ENCODE results near the gene HP1BP3.

HP1BP3 gene

DNA sequence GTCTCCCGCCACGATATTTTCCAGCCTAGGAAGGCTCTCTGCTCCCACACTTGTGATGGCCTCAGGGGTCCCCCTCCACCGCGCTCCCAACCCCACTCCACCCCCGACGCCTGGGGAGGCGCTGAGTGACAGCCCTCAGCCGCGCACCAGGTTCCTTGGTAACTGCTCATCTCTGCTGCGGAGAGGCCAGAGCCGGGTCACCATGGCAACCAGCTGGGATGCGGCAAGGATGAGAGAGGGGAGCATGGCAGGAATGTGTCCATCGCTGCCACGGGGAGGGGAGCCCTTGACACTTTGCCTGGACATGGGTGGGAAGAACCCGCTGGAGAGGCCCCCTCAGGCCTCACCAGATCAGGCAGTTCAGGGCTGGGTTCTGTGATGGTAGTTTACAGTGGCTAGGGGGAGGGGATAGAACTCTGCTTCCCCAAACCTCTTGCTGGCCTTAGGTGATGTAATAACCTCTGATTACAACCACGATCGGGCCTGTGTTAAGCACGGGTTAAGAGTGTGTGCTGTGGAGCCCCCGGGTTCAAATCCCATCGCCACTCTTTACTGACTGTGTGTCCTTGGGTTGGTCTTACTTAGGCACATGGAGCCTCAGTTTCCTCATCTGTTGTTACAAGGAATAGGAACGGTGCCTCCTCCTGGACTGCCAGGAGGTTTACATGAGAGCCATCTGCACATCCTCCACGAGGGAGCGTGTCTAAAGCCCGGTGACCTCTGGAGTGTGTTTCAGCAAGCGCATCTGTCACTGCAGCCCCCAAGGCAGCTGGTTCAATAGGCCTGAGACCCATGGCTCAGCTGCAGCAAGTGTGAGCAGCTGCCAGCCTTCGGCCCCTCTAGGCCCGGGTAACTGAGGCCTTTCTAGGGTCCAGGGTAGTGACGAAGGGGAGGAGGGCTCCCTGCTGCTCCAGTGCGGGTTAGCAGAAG, 75.6 kb downstream of the HP1BP3 start:
- no peak for DNase-seq

- no peak for DNase-seq
These were observed 76.4 kb downstream of the HP1BP3 start for GRCh38 chr1:20710469-20711284.

DNA sequence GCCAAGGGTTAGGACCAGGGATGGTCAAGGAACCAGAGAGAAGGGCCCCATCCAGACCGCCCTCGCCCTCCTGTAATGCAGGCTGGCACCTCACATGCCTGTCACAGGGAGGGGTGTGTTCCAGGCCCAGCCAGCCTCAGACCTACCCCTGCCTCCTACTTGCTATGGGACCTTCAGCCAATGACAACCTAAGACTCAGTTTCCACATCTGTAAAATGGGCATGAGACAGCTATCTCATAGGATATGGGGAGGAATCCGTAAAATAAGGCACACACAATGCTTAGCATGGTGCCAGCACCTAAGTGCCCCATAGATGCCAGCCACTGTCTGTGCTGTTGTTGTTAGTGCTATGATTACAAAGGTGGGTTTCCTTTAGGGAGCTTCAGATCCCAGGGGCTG, 77.2 kb downstream of the HP1BP3 start:
- no peak for DNase-seq

DNA sequence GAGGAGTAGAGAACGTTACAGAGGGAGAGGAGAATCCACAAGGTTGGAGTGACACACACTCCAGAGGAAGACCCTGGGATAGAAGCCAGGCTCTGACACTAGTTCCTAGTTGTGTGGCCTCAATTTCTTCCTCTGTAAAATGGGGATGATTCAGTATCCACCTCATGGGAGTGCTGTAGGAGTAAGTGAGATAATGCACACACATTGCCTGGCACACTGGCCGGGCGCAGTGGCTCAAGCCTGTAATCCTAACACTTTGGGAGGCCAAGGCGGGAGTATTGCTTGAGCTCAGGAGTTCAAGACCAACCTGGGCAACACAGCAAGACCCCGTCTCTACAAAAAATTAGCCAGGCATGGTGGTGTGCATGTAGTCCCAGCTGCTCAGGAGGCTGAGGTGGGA, 78.2 kb downstream of the HP1BP3 start:
- DNase-seq = no peak

DNA sequence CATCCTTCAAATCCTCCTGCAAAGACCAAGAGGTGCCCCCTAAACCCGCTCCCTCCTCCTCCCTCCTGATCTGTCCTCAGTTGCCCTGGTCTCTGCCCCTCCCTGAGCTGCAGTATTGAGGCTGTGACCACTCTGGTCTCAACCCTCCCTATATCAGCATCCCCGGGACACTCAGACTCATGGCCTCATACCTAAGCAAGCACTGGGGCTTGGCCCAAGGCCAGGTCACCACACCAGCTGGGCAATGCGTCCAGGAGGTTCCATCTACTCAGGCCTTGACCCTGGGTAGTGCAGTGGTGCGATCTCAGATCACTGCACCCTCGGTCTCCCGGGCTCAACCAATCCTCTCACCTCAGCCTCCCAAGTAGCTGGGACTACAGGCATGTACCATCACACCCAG, 79.0 kb downstream of the HP1BP3 start:
- DNase-seq = no peak

GRCh38 chr1:20706841-20707240, 80.3 kb downstream of the HP1BP3 start:
- no peak for DNase-seq

GRCh38 chr1:20705203-20705755, 81.8 kb downstream of the HP1BP3 start:
- DNase-seq = no peak

GRCh38 chr1:20704390-20705202, 82.5 kb downstream of the HP1BP3 start:
- no peak for DNase-seq

DNA sequence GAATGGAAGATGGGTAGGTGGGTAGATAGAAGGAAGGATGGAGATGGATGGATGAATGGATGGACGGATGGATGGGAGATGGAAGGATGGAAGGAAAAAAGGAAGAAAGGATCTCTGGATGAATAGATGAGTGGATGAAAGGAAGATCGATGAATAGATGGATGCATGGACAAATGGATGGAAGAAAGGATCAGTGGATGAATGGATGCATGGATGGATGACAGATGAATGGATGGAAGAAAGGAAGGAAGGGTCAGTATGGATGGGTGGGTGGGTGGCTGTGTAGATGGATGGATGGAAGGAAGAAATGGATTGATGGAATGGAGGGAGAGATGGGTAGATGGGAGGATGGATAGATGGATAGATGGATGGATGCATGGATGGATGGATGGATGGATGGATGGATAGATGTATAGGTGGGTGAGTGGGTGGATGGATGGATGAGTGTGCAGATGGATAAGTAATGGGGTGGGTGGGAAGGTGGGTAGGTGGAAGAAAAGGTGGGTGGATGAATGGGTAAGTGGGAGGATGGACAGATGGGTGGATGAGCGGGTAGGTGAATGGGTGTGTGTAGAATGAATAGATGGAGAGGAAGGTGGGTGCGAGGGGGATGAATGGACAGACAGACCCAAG, 83.9 kb downstream of the HP1BP3 start:
- DNase-seq = no peak

- DNase-seq = no peak
These were observed 84.7 kb downstream of the HP1BP3 start for GRCh38 chr1:20702416-20702815.

GRCh38 chr1:20701847-20702246, 85.3 kb downstream of the HP1BP3 start:
- DNase-seq = no peak

DNA sequence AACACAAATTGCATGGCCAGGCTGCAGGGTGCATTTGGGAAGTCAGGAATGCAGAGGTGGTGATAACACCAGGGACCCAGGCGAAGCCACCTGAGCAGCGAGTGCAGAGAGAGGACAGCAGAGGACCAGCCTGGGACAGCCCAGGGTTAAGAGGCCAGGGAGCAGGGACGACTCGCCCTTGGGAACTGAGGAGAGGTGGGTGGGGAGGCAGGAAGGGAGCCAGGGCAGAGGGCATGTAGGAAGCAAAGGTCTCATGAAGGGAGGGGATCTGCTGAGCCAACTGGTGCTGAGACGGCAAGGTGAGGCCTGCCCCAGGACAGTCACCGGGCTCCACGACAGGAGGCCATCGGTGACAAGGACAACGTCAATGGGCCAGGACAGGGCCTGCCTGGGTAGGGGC, 85.7 kb downstream of the HP1BP3 start:
- DNase-seq = no peak

DNA sequence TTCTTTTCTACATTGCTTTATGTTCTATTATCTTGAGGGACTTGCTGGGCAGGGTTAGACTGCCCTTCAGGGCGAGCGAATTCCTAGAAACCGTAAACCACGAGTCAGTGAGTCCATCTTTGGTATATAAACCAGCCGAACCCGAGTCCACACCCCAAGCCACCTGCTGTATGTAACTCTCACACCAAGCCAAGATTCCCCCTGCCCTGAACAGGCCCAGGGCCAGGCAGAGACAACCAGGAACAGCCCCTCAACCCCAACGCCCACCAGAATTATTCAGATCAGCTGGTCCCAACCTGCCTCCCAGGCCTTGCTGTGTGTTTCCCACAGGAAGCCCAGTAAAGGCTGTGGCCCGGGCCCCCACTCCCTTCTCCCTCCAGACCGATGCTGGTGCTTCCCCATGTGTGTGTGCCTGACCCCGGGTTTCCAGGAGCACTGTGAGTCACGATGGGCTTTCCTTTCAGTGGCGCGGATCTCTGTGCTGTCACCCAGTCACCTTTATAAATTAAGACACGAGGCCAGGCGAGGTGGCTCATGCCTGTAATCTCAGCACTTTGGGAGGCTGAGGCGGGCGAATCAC, 86.4 kb downstream of the HP1BP3 start:
- DNase-seq = no peak

DNA sequence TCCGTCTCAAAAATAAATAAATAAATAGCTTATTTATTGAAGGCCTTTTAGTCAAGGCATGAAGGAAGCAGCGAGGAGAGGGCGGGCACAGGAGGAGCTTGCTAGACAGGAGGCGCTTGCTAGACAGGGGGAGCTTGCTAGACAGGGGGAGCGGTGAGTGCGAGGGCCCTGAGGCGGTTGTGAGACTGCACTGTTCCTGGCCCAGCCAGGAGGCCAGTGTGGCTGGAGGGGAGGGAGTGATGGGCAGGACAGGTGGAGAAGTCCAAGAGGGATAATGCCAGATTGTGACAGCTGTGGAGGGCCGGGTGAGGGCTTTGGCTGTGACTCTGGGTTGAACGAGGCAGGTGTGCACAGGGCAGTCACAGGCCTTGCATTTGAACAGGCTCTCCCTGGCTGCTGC, 87.5 kb downstream of the HP1BP3 start:
- no peak for DNase-seq

GRCh38 chr1:20698195-20698910, 88.8 kb downstream of the HP1BP3 start:
- no peak for DNase-seq

DNA sequence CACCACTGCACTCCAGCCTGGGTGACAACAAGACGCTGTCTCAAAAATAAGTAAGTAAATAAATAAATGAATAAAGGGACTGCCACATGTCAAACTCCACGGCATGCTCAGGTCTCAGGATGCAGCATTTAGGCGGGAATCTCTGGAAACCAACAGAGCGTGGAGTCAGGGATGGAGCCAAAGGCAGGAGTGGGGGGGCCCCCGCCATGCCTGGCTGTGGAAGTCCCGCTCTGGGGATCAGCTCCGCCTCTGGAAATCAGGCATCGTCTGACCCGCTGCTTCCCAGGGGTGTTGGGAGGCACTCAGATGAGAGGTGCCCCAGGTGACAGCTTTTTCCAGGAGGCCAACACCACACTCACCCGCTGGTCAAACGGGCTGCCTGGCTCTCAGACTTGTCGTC, 89.5 kb downstream of the HP1BP3 start:
- DNase-seq = no peak

DNA sequence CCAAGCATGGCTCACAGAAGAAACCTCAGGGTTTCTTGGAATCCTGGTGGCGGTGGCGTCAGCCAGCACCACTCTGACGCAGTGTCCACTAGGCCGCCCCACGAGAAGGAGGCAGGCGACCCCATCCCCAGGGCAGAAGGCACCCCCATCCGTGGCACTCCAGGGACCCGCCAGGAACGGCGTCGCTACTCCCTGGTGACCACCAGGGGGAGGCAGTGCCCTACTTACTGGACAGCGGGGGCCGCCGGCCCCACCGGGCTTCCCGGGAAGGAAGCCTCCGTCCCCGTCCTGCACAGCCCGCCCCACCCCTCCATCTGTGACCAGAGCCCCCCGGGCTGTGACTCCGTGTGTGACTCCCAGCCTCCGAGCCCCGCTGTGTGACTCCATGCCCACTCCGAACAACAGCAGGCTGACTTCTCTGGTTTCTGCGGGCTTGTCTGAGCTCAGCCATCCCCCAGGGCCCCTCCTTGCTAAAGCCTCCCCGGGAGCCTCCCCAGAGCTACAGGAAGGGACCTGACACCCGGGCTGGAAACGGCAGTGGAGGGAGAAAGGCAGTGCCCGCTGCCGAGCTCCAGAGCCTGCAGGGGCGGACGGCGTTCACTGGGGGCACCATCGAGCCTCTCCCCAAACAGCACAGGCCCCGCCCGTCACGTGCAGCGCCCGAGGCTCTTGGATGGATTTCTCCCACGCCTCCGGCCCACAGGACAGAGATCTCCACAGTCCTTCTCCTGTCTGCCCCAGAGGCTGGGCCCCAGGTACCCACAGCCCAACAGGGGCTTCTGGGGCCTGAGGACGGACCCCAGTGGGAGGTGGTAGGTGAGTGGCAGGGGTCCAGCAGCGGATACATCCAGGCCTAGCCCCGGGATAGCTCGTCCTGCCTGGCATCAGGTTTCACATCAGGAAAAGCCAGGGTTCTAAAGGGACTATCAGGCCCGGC, 90.4 kb downstream of the HP1BP3 start:
- peak; percentile 58 for DNase-seq

DNA sequence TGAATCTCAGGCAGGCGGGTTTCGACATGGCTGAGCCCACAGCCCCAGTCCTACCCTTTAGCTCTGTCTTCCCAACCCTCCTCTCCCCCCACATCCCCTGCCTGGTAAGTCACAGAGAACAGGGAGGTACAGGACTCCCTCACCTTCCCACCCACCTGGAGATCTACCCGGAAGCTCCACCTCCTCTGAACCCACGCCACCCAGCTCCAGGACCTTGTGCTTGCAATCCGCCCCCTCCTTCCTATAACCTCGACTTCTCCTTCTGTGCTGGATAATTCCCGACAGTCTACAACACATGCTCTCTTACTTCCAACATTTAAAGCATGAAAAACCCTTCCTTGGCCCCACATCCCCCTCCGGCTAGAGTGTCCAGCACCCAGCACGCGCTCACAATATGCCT, 91.6 kb downstream of the HP1BP3 start:
- DNase-seq = no peak

DNA sequence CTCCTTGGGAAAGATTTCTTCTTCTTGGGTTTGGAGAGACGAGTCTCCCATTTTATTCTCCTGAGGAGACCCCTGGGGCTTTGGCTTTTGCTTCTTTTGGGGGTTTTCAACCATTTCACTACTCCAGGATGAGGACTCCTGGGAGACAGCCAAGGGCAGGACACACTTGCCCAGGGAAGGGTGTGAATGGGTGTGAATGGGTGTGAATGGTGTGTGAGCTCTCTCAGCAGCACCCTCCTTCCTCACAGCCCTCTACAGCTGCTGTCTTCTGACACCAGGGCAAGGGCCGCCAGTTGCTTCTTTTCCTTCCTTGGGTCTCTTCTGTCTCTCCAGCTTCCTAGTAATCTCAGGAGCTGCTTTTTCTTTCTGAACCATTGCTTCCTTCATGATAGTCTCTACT, 93.5 kb downstream of the HP1BP3 start:
- DNase-seq = no peak

Measured in activated CD4-positive, alpha-beta T cell treated with anti-CD3 and anti-CD28 coated beads for 1 hour (primary cell).